T-helper 1 cell (primary cell): ENCODE results near the gene HNRNPA2B1.
A peak's percentile ranks its signal among the peaks of the same experiment; 100 is the strongest.
"Not testable (repeated sequence)": the region's sequence is repeated elsewhere in the genome, so short reads cannot be mapped to it uniquely, and the experiment has no call there.

Experiments
- DNase-seq, 5 donors: peaks; one replicate each; pipeline ENCODE4 v3.0.0-alpha.2; 2012 to 2020

HNRNPA2B1 gene

GRCh38 chr7:26163804-26164203 lies 36.7 kb downstream of the HNRNPA2B1 start:
- DNase-seq = not testable (repeated sequence)

- DNase-seq = no peak
Observed at GRCh38 chr7:26162431-26162830, 38.1 kb downstream of the HNRNPA2B1 start.

- DNase-seq = no peak
Observed at GRCh38 chr7:26160896-26161295, 39.6 kb downstream of the HNRNPA2B1 start.

GRCh38 chr7:26159243-26159642 lies 41.3 kb downstream of the HNRNPA2B1 start:
- DNase-seq = no peak

GRCh38 chr7:26157520-26158105 lies 42.9 kb downstream of the HNRNPA2B1 start:
- no peak for DNase-seq

- DNase-seq = peak; percentile 25 to 81 (median 51)
Observed at GRCh38 chr7:26156451-26157420, 43.8 kb downstream of the HNRNPA2B1 start.

GRCh38 chr7:26155531-26156375 lies 44.8 kb downstream of the HNRNPA2B1 start:
- no peak for DNase-seq

- DNase-seq = peak in 2 of 5 donors; percentile 19 to 60
Observed at GRCh38 chr7:26153823-26154783, 46.4 kb downstream of the HNRNPA2B1 start.

GRCh38 chr7:26153241-26153822 lies 47.2 kb downstream of the HNRNPA2B1 start:
- DNase-seq = peak in 1 of 5 donors; percentile 30

GRCh38 chr7:26152782-26153240 lies 47.7 kb downstream of the HNRNPA2B1 start:
- DNase-seq = peak in 2 of 5 donors; percentile 29 to 51

GRCh38 chr7:26151953-26152781 lies 48.4 kb downstream of the HNRNPA2B1 start, which contains the start of gene NFE2L3:
Gene NFE2L3, plus strand, starts transcription at chr7:26152198. Its CDS starts 301 bp downstream, at chr7:26152499.
- DNase-seq = peak; percentile 66 to 91 (median 73)

- no peak for DNase-seq
Observed at GRCh38 chr7:26151650-26151952, 48.9 kb downstream of the HNRNPA2B1 start.

GRCh38 chr7:26151096-26151495 lies 49.5 kb downstream of the HNRNPA2B1 start:
- peak in 1 of 5 donors; percentile 26 for DNase-seq

- no peak for DNase-seq
Observed at GRCh38 chr7:26149391-26149977, 51.1 kb downstream of the HNRNPA2B1 start.

GRCh38 chr7:26148307-26148700 lies 52.2 kb downstream of the HNRNPA2B1 start:
- not testable (repeated sequence) for DNase-seq

GRCh38 chr7:26147646-26148306 lies 52.8 kb downstream of the HNRNPA2B1 start:
- not testable (repeated sequence) for DNase-seq

- DNase-seq = no peak
Observed at GRCh38 chr7:26147030-26147429, 53.5 kb downstream of the HNRNPA2B1 start.

GRCh38 chr7:26145238-26145637 lies 55.3 kb downstream of the HNRNPA2B1 start:
- DNase-seq = no peak
